Heart right ventricle (tissue), 16 donors: ENCODE results near the gene PLEK. TPM values are rescaled to one million over a fixed set of nuclear protein-coding genes. Genes with fewer than 3 reads are reported as not detected.

ENCODE experiments used
- ATAC-seq, 8 donors: fragments of 200-7000 bp; cut with Tn5 transposase; one replicate each; pipeline ENCODE4 v1.9.1; 2020; ENCODE audit warnings: mild to moderate bottlenecking in 8 of 8, moderate library complexity in 8 of 8, moderate number of reproducible peaks in 1 of 8
- DNase-seq, 2 donors: peaks; one replicate each; pipeline ENCODE4 v3.0.0-alpha.2; 2020
- H3K27ac ChIP-seq, 10 donors: fragments of 200-600 bp; sonication (generic) in 2 of 10; one replicate each; pipeline versions ENCODE4 v1.5.0 to v1.8.0; 2020 to 2022; ENCODE audit warnings: mild to moderate bottlenecking in 3 of 10
- H3K27me3 ChIP-seq, 7 donors: fragments of 200-600 bp; one replicate each; pipeline ENCODE4 v1.8.0; 2021 to 2022; ENCODE audit warnings: mild to moderate bottlenecking in 2 of 7
- H3K36me3 ChIP-seq, 9 donors: fragments of 200-600 bp; sonication (generic) in 1 of 9; one replicate each; pipeline versions ENCODE4 v1.5.0 to v1.8.0; 2020 to 2022; ENCODE audit warnings: mild to moderate bottlenecking in 2 of 9
- H3K4me1 ChIP-seq, 9 donors: fragments of 200-600 bp; sonication (generic) in 1 of 9; one replicate each; pipeline versions ENCODE4 v1.5.0 to v1.8.0; 2020 to 2022; ENCODE audit warnings: mild to moderate bottlenecking in 4 of 9
- H3K4me3 ChIP-seq, 10 donors: fragments of 200-600 bp; sonication (generic) in 2 of 10; one replicate each; pipeline versions ENCODE4 v1.5.0 to v1.8.0; 2020 to 2022; ENCODE audit warnings: mild to moderate bottlenecking in 7 of 10, moderate library complexity in 2 of 10
- H3K9me3 ChIP-seq, 11 donors: fragments of 200-600 bp in 10 of 11; sonication (generic) in 2 of 11; one replicate each; pipeline versions ENCODE4 v1.5.0 to v1.8.0; 2013 to 2022; ENCODE audit warnings: mild to moderate bottlenecking in 2 of 11, control low read depth in 1 of 11, moderate library complexity in 1 of 11
- CTCF ChIP-seq, 9 donors: fragments of 200-600 bp; sonication (generic) in 2 of 9; IDR thresholded peaks; one replicate each; pipeline versions ENCODE4 v1.5.0 to v1.8.0; 2021 to 2022; ENCODE audit warnings: antibody characterized with exemption in 9 of 9, mild to moderate bottlenecking in 5 of 9, moderate library complexity in 1 of 9
- WGBS, 2 donors: extraction: QIAGEN DNeasy Blood & Tissue Kit; methylation state at CpG; one replicate each; pipeline ENCODE4 v1.1.7; 2013; ENCODE audit warnings: inconsistent platforms in 1 of 2; 5-methylcytosine and 5-hydroxymethylcytosine counted together
- intact Hi-C, 10 donors: fragments of 100-400 bp; cut with DNase I; formaldehyde crosslinking; loops; one replicate each; pipeline versions ENCODE4 v1.11.1 to v1.14.2; 2022
- polyA plus RNA-seq, 2 donors: library from polyadenylated mRNA; stranded (reverse); fragments of 200-250 nt; gene quantifications; one replicate each; pipeline ENCODE4 v1.2.3, GENCODE V29; 2013
- total RNA-seq, 10 donors: library from RNA; stranded (reverse); fragmentation: NEBNext Ultra II Directional in 3 of 10; extraction: Animal tissue kit (Norgen Biotek cat#: 25700) in 3 of 10; gene quantifications; one replicate each; pipeline versions ENCODE4 v1.2.1 to v1.2.4, GENCODE V29; 2021 to 2023
- donor health status: Arrhythmogenic right ventricular cardiomyopathy.
- donor health status: ischemic (EF 13 %, LVEDD 7.1; RV severe dilation, severe dysfunction).
- donor health status: healthy with polysubstance abuse.
- donor health status: DM: no; HTN: yes; CAD: no.
- donor health status: DM: no; HTN: no; CAD: no.
- donor health status: ischemic (EF 25% LVEDD 6.9; RV normal size, moderate dysfunction).
- donor health status: ischemic (EF 25% LVEDD 5.7; RV mildly dilated, moderate dysfunction).
- donor health status: healthy.
- donor health status: DM: yes; HTN: yes; CAD: no.
- donor health status: Ischemic cardiomyopathy.
- donor health status: ischemic (EF 35%, LVEDD 5.7; RV mildly dilated, moderate dysfunction).
- donor health status: nonischemic (EF 11% LVEDD 7.7; RV severe dilation, severe dysfunction).
- donor health status: DM: yes; HTN: yes; CAD: no.
- donor health status: PGD.
- donor health status: ischemic (EF 29% LVEDD 5.4; RV normal size, mild dysfunction).
- donor health status: nonischemic (EF 23%, LVEDD 6.1; RV moderate dilation, normal function).

Gene PLEK
- total and polyA plus RNA-seq, 12 donors = 1.1 to 46.3 (median 2.7) TPM

GRCh38 chr2:68387408-68388350, 22.6 kb downstream of the PLEK start:
- DNase-seq (no peak), ATAC-seq (peak in 2 of 8 donors; percentile 12)
- H3K4me1 ChIP-seq = peaks cover 0 to 75% (median 27%) of the 10 kb centered on the region in 9 donors
- H3K27ac ChIP-seq = peak overlapping the region in 2 of 10 donors; percentile 53 to 74
- intact Hi-C loops = loop anchor here in 1 of 10 donors (1.0 kb wide), 1 partner anchor 21 kb away; no protein-coding TSS in a partner anchor
- TF ChIP-seq CTCF (IDR thresholded peaks at IDR 0.05) = no peak
- H3K9me3 ChIP-seq = no peaks in the 10 kb centered on the region
- H3K36me3 ChIP-seq = peaks cover 0 to 88% (median 0%) of the 10 kb centered on the region in 9 donors
- no peak overlapping the region for H3K4me3 ChIP-seq
- no peaks in the 10 kb centered on the region for H3K27me3 ChIP-seq
- 54 to 64% methylated on average over 5 of the region's 5 CpGs for WGBS, 2 donors

- Histone ChIP-seq H3K36me3 (peaks cover 0 to 88% (median 0%) of the 10 kb centered on the region in 9 donors), H3K4me1 (peaks cover 0 to 73% (median 27%) of the 10 kb centered on the region in 9 donors), H3K4me3 (no peak overlapping the region), H3K27me3 (no peaks in the 10 kb centered on the region), H3K9me3 (no peaks in the 10 kb centered on the region), H3K27ac (peak overlapping the region in 2 of 10 donors; percentile 53 to 74)
- ATAC-seq = no peak
- no peak for TF ChIP-seq CTCF (IDR thresholded peaks at IDR 0.05)
- no peak for DNase-seq
- intact Hi-C loops = no loop called here
Measured at GRCh38 chr2:68388358-68388757, 23.3 kb downstream of the PLEK start.

- peak overlapping the region in 1 of 10 donors; percentile 74 for H3K27ac ChIP-seq
- no peak overlapping the region for H3K4me3 ChIP-seq
- H3K27me3 ChIP-seq = no peaks in the 10 kb centered on the region
- peaks cover 0 to 73% (median 27%) of the 10 kb centered on the region in 9 donors for H3K4me1 ChIP-seq
- peaks cover 0 to 88% (median 0%) of the 10 kb centered on the region in 9 donors for H3K36me3 ChIP-seq
- no peak for TF ChIP-seq CTCF (IDR thresholded peaks at IDR 0.05)
- no peak for DNase-seq
- intact Hi-C loops = no loop called here
- 95% methylated on average over 1 of the region's 1 CpG for WGBS, 2 donors
- peak in 1 of 8 donors; percentile 13 for ATAC-seq
- no peaks in the 10 kb centered on the region for H3K9me3 ChIP-seq
Measured at GRCh38 chr2:68388772-68389171, 23.7 kb downstream of the PLEK start.

GRCh38 chr2:68390114-68390513, 25.0 kb downstream of the PLEK start:
- 41 to 53% methylated on average over 2 of the region's 2 CpGs for WGBS, 2 donors
- Histone ChIP-seq H3K4me1 (peaks cover 0 to 68% (median 27%) of the 10 kb centered on the region in 9 donors), H3K27ac (peak overlapping the region in 5 of 10 donors; percentile 2 to 68 (median 28)), H3K36me3 (peaks cover 0 to 89% (median 0%) of the 10 kb centered on the region in 9 donors), H3K4me3 (no peak overlapping the region), H3K27me3 (no peaks in the 10 kb centered on the region), H3K9me3 (no peaks in the 10 kb centered on the region)
- intact Hi-C loops = no loop called here
- ATAC-seq (peak in 1 of 8 donors; percentile 36), DNase-seq (no peak)
- TF ChIP-seq CTCF (IDR thresholded peaks at IDR 0.05) = no peak
